ENCODE data around the gene IFITM1. TPM values are rescaled to one million over a fixed set of nuclear protein-coding genes. Genes with fewer than 3 reads are reported as not detected.
"Not testable (repeated sequence)": the region's sequence is repeated elsewhere in the genome, so short reads cannot be mapped to it uniquely, and the experiment has no call there.

The IFITM1 gene
- 100 to 1,000 TPM in 1 of 4 donors, 10 to 100 TPM in 3; 47.8 to 103 (median 80.5) TPM for total RNA-seq

DNA sequence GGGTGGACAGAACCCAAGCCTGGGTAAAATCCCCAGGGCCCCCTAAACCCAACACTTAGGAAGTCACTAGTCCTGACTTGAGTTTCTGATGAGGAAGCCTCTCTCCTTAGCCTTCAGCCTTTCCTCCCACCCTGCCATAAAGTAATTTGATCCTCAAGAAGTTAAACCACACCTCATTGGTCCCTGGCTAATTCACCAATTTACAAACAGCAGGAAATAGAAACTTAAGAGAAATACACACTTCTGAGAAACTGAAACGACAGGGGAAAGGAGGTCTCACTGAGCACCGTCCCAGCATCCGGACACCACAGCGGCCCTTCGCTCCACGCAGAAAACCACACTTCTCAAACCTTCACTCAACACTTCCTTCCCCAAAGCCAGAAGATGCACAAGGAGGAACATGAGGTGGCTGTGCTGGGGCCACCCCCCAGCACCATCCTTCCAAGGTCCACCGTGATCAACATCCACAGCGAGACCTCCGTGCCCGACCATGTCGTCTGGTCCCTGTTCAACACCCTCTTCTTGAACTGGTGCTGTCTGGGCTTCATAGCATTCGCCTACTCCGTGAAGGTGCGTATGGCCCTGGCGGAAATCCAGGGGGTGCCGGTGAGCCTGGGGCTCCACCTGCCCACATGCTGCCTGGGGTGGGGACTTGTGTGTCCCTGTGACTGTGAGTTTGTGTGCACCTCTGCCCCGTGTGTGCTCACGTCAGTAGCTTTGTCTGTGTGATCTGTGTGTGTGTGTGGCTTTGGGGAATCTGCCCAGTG lies at the start of gene IFITM1:
Gene IFITM1, plus strand, starts transcription at position 254 of the 767 bp plus-strand sequence. Its CDS starts 131 bp downstream, at position 385.
- ATAC-seq (peak; percentile 59 to 64), DNase-seq (no peak)
- in situ Hi-C loops (cut with MboI; ENCODE audit: low sequenced_read_pairs in 4 of 4): loop anchor here in 1 of 4 donors (5.0 kb wide), 1 partner anchor 38 kb away; no protein-coding TSS in a partner anchor
- no peaks in the 10 kb centered on the region for H3K9me3 ChIP-seq
- TF ChIP-seq, protein P1, sequence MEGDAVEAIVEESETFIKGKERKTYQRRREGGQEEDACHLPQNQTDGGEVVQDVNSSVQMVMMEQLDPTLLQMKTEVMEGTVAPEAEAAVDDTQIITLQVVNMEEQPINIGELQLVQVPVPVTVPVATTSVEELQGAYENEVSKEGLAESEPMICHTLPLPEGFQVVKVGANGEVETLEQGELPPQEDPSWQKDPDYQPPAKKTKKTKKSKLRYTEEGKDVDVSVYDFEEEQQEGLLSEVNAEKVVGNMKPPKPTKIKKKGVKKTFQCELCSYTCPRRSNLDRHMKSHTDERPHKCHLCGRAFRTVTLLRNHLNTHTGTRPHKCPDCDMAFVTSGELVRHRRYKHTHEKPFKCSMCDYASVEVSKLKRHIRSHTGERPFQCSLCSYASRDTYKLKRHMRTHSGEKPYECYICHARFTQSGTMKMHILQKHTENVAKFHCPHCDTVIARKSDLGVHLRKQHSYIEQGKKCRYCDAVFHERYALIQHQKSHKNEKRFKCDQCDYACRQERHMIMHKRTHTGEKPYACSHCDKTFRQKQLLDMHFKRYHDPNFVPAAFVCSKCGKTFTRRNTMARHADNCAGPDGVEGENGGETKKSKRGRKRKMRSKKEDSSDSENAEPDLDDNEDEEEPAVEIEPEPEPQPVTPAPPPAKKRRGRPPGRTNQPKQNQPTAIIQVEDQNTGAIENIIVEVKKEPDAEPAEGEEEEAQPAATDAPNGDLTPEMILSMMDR (IDR thresholded peaks at IDR 0.05 in 4 of 5, conservative IDR thresholded peaks at IDR 0.05 in 1 of 5): no peak
- peak; percentile 50 to 78 for TF ChIP-seq POLR2A (IDR thresholded peaks at IDR 0.05)
- peaks cover 0 to 5% of the 10 kb centered on the region in 2 donors for H3K4me1 ChIP-seq
- H3K36me3 ChIP-seq: no peaks in the 10 kb centered on the region
- peak within 1 kb of the TSS; percentile 46 to 61 (median 54) for H3K4me3 ChIP-seq
- intact Hi-C loops (cut with DNase I; ENCODE audit: low total_unique reads): no loop called here
- peak within 1 kb of the TSS; percentile 74 to 82 (median 78) for H3K27ac ChIP-seq
- peaks cover 8 to 23% (median 8%) of the 10 kb centered on the region in 3 donors for H3K27me3 ChIP-seq

DNA sequence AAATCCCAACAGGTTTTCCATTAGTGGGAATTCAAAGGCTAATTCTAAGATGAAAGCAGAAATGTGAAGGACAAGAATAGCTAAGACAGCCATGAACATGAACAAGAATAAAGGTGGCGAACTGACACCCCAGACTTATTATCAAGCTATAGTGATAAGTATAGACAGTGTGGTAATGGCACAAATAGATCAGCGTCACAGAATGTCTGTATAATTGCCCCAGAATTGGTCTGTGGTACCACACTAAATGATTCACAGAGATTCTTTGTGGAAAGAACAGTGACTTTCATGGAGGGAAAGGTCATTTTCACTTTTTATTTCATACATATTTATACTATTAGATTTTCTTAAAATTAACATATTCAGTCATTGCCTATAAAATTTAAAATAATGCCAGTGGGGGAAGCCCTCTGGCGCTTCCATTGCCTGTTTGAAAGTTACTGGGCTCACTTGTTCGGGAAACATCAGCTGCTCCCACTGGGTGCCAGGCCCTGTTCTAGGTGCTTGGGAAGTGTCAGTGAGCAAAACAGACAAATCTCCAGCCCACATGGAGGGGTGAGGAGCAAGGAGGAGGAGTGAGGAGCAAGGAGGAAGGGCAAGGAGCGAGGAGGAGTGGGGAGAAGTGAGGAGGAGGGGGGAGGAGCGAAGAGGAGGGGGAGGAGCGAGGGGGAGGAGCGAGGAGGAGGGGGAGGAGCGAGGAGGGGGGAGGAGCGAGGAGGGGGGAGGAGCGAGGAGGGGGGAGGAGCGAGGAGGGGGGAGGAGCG lies 47.0 kb upstream of the IFITM1 start:
- in situ Hi-C loops (cut with MboI; ENCODE audit: low sequenced_read_pairs in 4 of 4) (no loop called here), intact Hi-C loops (cut with DNase I; ENCODE audit: low total_unique reads) (no loop called here)
- Histone ChIP-seq H3K4me3 (no peak overlapping the region), H3K36me3 (no peaks in the 10 kb centered on the region), H3K27ac (no peak overlapping the region), H3K9me3 (no peaks in the 10 kb centered on the region), H3K4me1 (no peaks in the 10 kb centered on the region), H3K27me3 (peaks cover 0 to 10% (median 9%) of the 10 kb centered on the region in 3 donors)
- TF ChIP-seq, protein P1 (IDR thresholded peaks at IDR 0.05 in 4 of 5, conservative IDR thresholded peaks at IDR 0.05 in 1 of 5): no peak
- TF ChIP-seq POLR2A (IDR thresholded peaks at IDR 0.05): no peak
- ATAC-seq: no peak
- DNase-seq: no peak

DNA sequence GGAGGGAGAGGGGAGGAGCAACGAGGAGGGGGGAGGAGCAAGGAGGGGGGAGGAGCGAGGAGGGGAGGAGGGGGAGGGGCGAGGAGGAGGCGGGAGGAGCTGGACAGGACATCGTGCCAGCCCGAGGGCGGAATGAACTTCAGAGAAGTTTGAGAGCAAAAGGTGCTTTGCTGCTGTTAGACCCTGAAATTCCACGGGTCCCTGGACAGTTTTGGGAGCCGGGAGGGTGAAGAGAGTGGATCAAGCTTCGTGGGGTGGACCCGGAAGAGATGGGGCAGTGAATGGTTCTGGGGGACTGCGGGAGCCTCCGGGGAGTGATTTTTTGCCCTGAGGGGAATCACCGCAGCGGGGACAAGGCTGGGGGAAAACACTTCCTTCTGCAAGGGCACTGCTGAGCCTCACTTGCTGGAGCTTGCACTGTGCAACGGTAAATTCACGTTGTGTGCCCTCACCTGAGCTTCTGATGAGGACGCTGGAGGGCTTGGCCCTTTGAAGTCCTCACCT lies 46.3 kb upstream of the IFITM1 start:
- H3K36me3 ChIP-seq: no peaks in the 10 kb centered on the region
- no peak for DNase-seq
- in situ Hi-C loops (cut with MboI; ENCODE audit: low sequenced_read_pairs in 4 of 4) (no loop called here), intact Hi-C loops (cut with DNase I; ENCODE audit: low total_unique reads) (no loop called here)
- peak overlapping the region in 1 of 4 donors; percentile 39 for H3K4me3 ChIP-seq
- H3K27me3 ChIP-seq: peaks cover 0 to 10% (median 9%) of the 10 kb centered on the region in 3 donors
- no peaks in the 10 kb centered on the region for H3K9me3 ChIP-seq
- H3K4me1 ChIP-seq: no peaks in the 10 kb centered on the region
- H3K27ac ChIP-seq: peak overlapping the region in 3 of 4 donors; percentile 23 to 42 (median 33)
- TF ChIP-seq, protein P1 (IDR thresholded peaks at IDR 0.05 in 4 of 5, conservative IDR thresholded peaks at IDR 0.05 in 1 of 5): no peak
- no peak for TF ChIP-seq POLR2A (IDR thresholded peaks at IDR 0.05)
- no peak for ATAC-seq

DNA sequence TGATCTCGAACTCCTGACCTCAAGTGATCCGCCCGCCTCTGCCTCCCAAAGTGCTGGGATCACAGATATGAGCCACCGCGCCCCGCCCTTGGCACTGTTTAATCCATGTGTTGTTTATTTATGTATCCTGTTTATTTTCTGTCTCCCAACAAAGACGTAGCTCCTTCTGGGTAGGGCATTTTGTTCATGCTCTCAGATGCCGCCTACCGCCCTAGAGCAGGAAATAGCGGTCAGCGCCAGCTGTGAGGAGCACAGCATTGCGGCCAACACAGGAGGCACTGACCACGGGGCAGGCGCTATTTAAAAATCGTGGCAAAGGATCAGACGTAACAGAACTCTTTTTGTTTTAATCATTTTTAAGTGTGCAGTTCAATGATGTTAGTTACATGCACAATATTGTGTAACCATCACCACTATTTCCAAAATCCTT lies 45.1 kb upstream of the IFITM1 start:
- H3K27me3 ChIP-seq; H3K9me3 ChIP-seq; intact Hi-C loops (cut with DNase I; ENCODE audit: low total_unique reads); H3K4me1 ChIP-seq; H3K36me3 ChIP-seq; in situ Hi-C loops (cut with MboI; ENCODE audit: low sequenced_read_pairs in 4 of 4): not testable (repeated sequence)
- Histone ChIP-seq H3K4me3 (peak overlapping the region in 3 of 4 donors; percentile 25 to 39 (median 25)), H3K27ac (peak overlapping the region; percentile 42 to 63 (median 55))
- ATAC-seq (peak; percentile 48 to 76), DNase-seq (peak; percentile 38 to 59)

All from gastrocnemius medialis (tissue), 4 donors.